Caco-2 (cell line): ENCODE results near the gene KRT81. TPM values are rescaled to one million over a fixed set of nuclear protein-coding genes. Genes with fewer than 3 reads are reported as not detected.
A peak's percentile ranks its signal among the peaks of the same experiment; 100 is the strongest.
"Not testable (repeated sequence)": the region's sequence is repeated elsewhere in the genome, so short reads cannot be mapped to it uniquely, and the experiment has no call there.

ENCODE experiments used
- BruUV-seq: library from RNA; stranded (reverse); fragments of 400-500 nt; replicated peaks from 2 replicates; lab custom pipeline; 2021; lab: Mats Ljungman, UMichigan
- CTCF ChIA-PET: fragments of 300-600 bp; sonication (Branson Sonifier 250); formaldehyde crosslinking; loops from one replicate; lab custom pipeline; 2022; ENCODE audit warnings: antibody characterized with exemption; lab: Charles Lee
- POLR2A ChIA-PET: fragments of 300-600 bp; sonication (Branson Sonifier 250); formaldehyde crosslinking; loops from one replicate; lab custom pipeline; 2022; ENCODE audit warnings: antibody characterized with exemption; lab: Charles Lee
- DNase-seq, 2 experiments: peaks; one replicate each; pipeline versions ENCODE4 v3.0.0 to v3.0.0-alpha.2; 2020 to 2022
- H3K27me3 ChIP-seq: replicated peaks from 2 replicates; pipeline ENCODE4 v1.6.0; 2011; ENCODE audit warnings: low read length; ENCODE audit not compliant: control insufficient read depth, insufficient read depth
- H3K36me3 ChIP-seq: 2 replicates; pipeline ENCODE4 v1.5.1; 2011; ENCODE audit warnings: low read length; ENCODE audit not compliant: control insufficient read depth, insufficient read depth
- H3K4me1 ChIP-seq: fragments of 250-450 bp; sonication (Bioruptor Pico); 2 replicates; pipeline ENCODE4 v1.5.1; 2020; ENCODE audit warnings: mild to moderate bottlenecking
- H3K4me3 ChIP-seq: 2 replicates; pipeline ENCODE4 v1.5.1; 2011; ENCODE audit warnings: low read depth, mild to moderate bottlenecking, control low read depth, low read length
- H3K9me3 ChIP-seq: fragments of 250-450 bp; sonication (Bioruptor Pico); 2 replicates; pipeline ENCODE4 v1.5.1; 2020; ENCODE audit warnings: mild to moderate bottlenecking, moderate library complexity
- H3K27ac Mint-ChIP-seq: one replicate; pipeline ENCODE4 v1.8.0; 2022; ENCODE audit warnings: mixed read lengths; ENCODE audit not compliant: unreplicated experiment
- H3K27me3 Mint-ChIP-seq: one replicate; pipeline ENCODE4 v1.8.0; 2022; ENCODE audit warnings: mixed read lengths; ENCODE audit not compliant: insufficient read depth, unreplicated experiment
- H3K36me3 Mint-ChIP-seq: one replicate; pipeline ENCODE4 v1.8.0; 2022; ENCODE audit warnings: mild to moderate bottlenecking, mixed read lengths; ENCODE audit not compliant: insufficient read depth, unreplicated experiment
- H3K4me1 Mint-ChIP-seq: one replicate; pipeline ENCODE4 v1.8.0; 2022; ENCODE audit warnings: low read depth, mixed read lengths; ENCODE audit not compliant: unreplicated experiment
- H3K4me3 Mint-ChIP-seq: one replicate; pipeline ENCODE4 v1.8.0; 2022; ENCODE audit warnings: mild to moderate bottlenecking, moderate library complexity, mixed read lengths; ENCODE audit not compliant: unreplicated experiment
- H3K9me3 Mint-ChIP-seq: one replicate; pipeline ENCODE4 v1.8.0; 2022; ENCODE audit warnings: mixed read lengths; ENCODE audit not compliant: unreplicated experiment
- CTCF ChIP-seq, 2 experiments: fragments of 200-600 bp in 1 of 2; IDR thresholded peaks; 1 replicate in 1 of 2; 2 replicates in 1 of 2; pipeline versions ENCODE4 v1.5.1 to v1.8.0; 2011 to 2022; ENCODE audit warnings: antibody characterized with exemption in 1 of 2, control low read depth in 1 of 2, inconsistent platforms in 1 of 2, low read depth in 1 of 2, low read length in 1 of 2, mild to moderate bottlenecking in 1 of 2, moderate library complexity in 1 of 2; ENCODE audit not compliant: insufficient read depth in 1 of 2, severe bottlenecking in 1 of 2, unreplicated experiment in 1 of 2
- intact Hi-C: fragments of 100-400 bp; cut with micrococcal nuclease; formaldehyde crosslinking; loops from one replicate; pipeline ENCODE4 v1.10.0; 2022; ENCODE audit not compliant: unreplicated experiment
- total RNA-seq: library from RNA; stranded (reverse); gene quantifications from 2 replicates; pipeline ENCODE4 v1.2.3, GENCODE V29; 2022

The KRT81 gene
- total RNA-seq, 1 experiment from 2014 or later, result 0.45 TPM

- BruUV-seq, result no TSS peak
- intact Hi-C loops, result no loop called here
- Histone ChIP-seq H3K4me1 (no peaks in the 10 kb centered on the region; the same call in 1 of the 2 replicates), H3K27me3 (no peaks in the 10 kb centered on the region), H3K36me3 (no peaks in the 10 kb centered on the region), H3K9me3 (no peaks in the 10 kb centered on the region), H3K4me3 (no peak overlapping the region)
- H3K36me3 Mint-ChIP-seq, result no peaks in the 10 kb centered on the region
- ChIA-PET CTCF (no interaction called here), POLR2A (no interaction called here)
- no peak overlapping the region for H3K4me3 Mint-ChIP-seq
- peaks cover 3% of the 10 kb centered on the region for H3K4me1 Mint-ChIP-seq
- H3K27ac Mint-ChIP-seq, result no peak overlapping the region
- no peak for DNase-seq
- no peak for TF ChIP-seq CTCF (IDR thresholded peaks at IDR 0.05; ENCODE audit: insufficient read depth in 1 of 2, low read depth in 1 of 2, low read length in 1 of 2, severe bottlenecking in 1 of 2, unreplicated experiment in 1 of 2)
- H3K27me3 Mint-ChIP-seq, result peaks cover 2% of the 10 kb centered on the region
- H3K9me3 Mint-ChIP-seq, result no peaks in the 10 kb centered on the region
These were observed 38.5 kb downstream of the KRT81 start for GRCh38 chr12:52252728-52253343.

- H3K4me3 Mint-ChIP-seq, H3K9me3 Mint-ChIP-seq, H3K4me1 ChIP-seq, H3K36me3 ChIP-seq, H3K27me3 ChIP-seq, BruUV-seq, H3K4me1 Mint-ChIP-seq, POLR2A ChIA-PET, H3K36me3 Mint-ChIP-seq, H3K9me3 ChIP-seq, H3K4me3 ChIP-seq, intact Hi-C loops, H3K27me3 Mint-ChIP-seq: not testable (repeated sequence)
- peak overlapping the region; percentile 72 for H3K27ac Mint-ChIP-seq
- peak in 1 of 2 experiments; percentile 45 for DNase-seq
- CTCF ChIA-PET, result interaction anchor here (1.3 kb wide), 1 partner anchor 95 kb away, joined by 3 read pairs; no protein-coding TSS in a partner anchor
- TF ChIP-seq CTCF (IDR thresholded peaks at IDR 0.05; ENCODE audit: insufficient read depth in 1 of 2, low read depth in 1 of 2, low read length in 1 of 2, severe bottlenecking in 1 of 2, unreplicated experiment in 1 of 2), result peak; percentile 23 to 30
These were observed 39.1 kb downstream of the KRT81 start for GRCh38 chr12:52252175-52252615.

GRCh38 chr12:52251367-52252051, 39.8 kb downstream of the KRT81 start:
- DNase-seq, result no peak
- peak overlapping the region; percentile 72 for H3K27ac Mint-ChIP-seq
- no peaks in the 10 kb centered on the region for H3K9me3 Mint-ChIP-seq
- Histone ChIP-seq H3K27me3 (no peaks in the 10 kb centered on the region), H3K4me1 (peaks cover 12% of the 10 kb centered on the region), H3K4me3 (no peak overlapping the region), H3K9me3 (no peaks in the 10 kb centered on the region), H3K36me3 (no peaks in the 10 kb centered on the region)
- no peak overlapping the region for H3K4me3 Mint-ChIP-seq
- CTCF ChIA-PET, result interaction anchor here (1.3 kb wide), 1 partner anchor 95 kb away, joined by 3 read pairs; no protein-coding TSS in a partner anchor
- peaks cover under 1% of the 10 kb centered on the region for H3K36me3 Mint-ChIP-seq
- TF ChIP-seq CTCF (IDR thresholded peaks at IDR 0.05; ENCODE audit: insufficient read depth in 1 of 2, low read depth in 1 of 2, low read length in 1 of 2, severe bottlenecking in 1 of 2, unreplicated experiment in 1 of 2), result no peak
- H3K4me1 Mint-ChIP-seq, result peaks cover 14% of the 10 kb centered on the region
- peaks cover 2% of the 10 kb centered on the region for H3K27me3 Mint-ChIP-seq
- BruUV-seq, result no TSS peak
- intact Hi-C loops, result no loop called here
- POLR2A ChIA-PET, result no interaction called here
